NK-92 (cell line): ENCODE measurements around the gene GNPTAB.

Experiments
- DNase-seq: peaks from one replicate; lab custom pipeline; 2025; ENCODE audit not compliant: unreplicated experiment; lab: John Stamatoyannopoulos, UW

Gene GNPTAB

DNA sequence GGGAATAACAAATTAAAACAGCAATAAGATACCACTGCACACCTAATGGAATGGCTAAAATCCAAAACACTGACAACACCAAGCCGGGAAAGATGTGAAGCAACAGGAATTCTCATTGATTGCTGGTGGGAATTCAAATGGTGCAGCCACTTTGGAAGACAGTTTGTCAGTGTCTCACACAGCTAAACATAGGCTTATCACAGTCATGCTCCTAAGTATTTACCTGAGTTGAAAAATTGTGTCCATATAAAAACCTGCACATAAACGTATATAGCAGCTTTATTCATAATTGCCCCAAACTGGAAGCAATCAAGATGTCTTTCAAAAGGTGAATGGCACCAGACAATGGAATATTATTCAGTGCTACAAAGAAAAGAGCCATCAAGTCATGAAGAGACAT is 21.6 kb downstream of the GNPTAB start:
- DNase-seq: no peak

DNA sequence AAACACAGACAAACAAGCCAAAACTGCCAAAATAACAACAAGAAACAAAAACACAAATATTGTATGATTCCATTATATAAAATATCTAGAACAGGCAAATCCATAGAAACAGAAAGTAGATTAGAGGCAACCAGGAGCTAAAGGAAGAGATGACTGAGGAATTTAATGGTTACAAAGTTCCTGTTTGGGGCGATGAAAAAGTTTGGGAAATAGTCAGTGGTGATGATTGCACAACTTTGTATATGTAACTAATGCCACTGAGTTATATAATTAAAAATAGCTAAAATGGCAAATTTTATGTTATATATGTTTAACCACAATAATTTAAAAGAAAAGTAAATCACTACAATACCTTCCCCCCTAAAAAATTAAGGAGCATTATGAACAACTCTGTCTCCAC is 24.5 kb downstream of the GNPTAB start:
- DNase-seq: no peak

DNA sequence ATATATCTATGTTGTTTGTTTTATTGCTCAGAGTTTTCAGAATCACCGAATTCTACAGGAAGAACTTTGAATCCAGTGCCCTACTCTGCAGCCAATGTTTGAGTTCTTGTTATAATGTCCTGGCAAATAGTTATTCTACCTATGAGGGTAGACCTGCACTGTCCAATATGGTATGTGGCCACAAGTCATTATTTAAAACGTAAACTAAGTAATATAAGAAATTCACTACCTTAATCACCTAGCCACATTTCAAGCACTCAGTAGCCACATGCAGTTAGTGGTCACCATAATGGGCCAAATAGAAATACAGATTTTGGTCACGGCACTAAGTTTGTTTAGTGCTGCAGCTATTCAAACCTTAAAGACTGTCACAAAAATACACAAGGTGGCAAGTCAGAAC is 26.4 kb downstream of the GNPTAB start:
- DNase-seq: no peak

DNA sequence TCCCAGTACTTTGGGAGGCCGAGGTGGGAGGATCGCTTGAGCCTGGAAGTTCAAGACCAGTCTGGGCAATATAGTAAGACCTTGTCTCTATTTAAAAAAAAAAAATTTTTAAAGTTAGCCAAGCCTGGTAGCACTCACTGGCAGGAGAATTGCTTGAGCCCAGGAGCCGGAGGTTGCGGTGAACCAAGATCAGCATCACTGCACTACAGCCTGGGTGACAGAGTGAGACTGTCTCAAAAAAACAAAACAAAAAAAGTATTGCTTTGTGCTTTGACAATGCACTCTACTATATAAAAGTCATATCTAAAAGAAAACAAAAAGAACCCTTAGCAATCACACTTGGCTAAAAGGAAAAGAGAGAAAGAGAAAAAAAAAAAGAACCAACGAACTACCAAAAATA is 26.8 kb downstream of the GNPTAB start:
- no peak for DNase-seq

DNA sequence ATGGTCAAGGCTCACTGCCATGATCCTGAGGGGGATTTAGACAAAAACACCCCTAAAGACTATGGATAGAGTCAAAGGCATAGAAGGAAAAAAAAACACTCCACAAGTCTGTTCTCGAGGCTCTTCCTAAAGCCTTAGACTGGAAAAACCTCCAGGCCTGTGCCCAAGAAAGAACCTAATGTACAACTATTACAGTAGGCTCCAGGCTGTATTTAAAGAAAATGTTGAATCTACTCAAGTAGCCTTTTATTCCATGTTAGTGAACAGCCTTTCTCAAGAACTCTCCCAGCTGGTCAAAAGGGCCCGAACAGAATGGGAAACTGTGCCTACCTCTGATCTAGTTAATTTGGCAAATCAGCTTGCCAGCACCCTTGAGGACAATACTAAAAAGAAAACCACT is 28.3 kb downstream of the GNPTAB start:
- no peak for DNase-seq

DNA sequence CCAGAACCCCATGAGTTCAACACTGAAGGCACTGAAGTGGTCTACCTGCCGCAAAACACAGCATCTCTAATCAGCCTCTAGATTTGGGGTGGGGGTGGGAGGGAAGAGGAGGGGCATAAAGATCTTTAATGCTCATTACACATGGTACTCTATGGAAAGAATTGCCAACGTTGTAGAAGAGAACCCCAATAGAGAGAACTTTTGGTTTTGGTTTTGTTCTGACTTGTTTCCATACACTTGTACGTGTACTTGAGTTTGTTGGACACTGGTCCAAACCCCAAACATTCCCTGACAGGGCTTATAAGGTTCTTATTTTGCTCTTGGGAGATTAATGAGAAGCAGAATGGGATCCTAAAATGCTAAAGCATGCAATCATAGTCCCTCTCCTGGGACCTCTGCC is 31.0 kb downstream of the GNPTAB start:
- DNase-seq: no peak

DNA sequence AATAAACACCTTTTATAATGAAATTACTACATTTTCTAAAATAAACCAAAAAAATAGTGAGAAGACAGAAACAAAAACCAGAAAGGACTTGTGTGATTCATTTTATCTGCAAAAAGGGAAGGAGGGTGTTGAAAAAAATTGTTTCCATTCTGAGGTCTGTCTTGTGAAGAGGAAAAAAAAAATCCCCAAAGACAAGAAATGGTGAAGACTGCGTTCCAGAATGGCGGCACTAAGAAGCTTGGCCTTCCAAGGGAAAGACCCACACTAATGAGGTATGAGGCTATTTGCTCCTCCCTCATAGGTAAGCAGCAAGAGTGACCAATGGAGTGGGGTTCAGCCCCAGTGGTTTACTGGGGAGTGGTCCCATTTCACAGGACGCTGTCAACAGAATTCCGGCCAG is 35.0 kb downstream of the GNPTAB start:
- DNase-seq: no peak

DNA sequence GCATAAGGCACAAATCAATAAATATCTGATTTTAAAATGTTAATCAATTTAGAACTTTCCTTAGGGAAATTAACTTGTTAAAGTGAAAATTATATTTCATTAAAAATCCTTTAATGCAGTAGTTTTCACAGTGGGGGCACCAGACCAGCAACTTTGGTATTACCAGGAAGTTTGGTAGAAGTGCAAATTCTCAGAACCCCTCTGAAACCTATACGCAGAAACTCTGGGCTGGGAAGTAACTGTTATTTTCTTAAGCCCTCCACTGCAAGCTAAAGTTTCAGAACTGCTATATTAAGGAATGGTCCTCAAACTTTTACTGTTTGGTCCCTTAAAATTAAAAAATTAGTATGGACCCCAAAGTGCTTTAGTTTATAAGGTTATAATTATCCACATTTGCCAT is 35.7 kb downstream of the GNPTAB start:
- no peak for DNase-seq

DNA sequence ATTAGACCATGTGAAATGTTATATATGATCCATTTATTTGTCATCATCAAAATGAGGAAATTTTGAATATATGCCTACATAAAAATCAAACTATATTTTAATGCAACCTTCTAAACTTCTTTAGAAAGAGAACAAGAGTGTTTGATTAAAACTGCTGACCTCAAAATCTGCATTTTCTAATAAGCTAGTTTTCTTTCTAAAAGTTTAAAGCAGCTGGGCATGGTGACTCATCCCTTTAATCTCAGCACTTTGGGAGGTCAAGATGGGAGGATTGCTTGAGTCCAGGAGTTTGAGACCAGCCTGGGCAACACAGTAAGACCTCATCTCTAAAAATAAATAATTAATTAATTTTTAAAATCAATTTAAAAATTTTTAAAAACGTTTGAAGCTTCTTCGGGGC is 36.2 kb downstream of the GNPTAB start:
- DNase-seq: no peak

DNA sequence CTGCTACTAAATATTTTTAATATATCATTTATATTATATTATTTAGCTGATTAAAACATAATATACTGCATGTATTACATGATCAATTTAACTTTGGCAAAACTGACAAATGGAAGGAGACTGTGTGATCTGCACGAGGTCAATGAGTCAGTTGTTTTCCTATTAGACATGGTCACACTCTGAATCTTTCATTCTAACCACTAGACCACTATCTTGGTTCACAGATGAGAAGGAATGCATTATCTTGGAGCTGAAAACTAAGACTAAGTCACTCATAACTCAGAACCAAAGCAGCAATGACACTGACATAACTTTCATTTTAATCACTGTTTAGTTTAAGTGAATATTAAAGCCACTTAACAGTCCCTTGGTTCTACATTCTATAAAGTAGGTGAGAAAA is 37.4 kb downstream of the GNPTAB start:
- DNase-seq: no peak

DNA sequence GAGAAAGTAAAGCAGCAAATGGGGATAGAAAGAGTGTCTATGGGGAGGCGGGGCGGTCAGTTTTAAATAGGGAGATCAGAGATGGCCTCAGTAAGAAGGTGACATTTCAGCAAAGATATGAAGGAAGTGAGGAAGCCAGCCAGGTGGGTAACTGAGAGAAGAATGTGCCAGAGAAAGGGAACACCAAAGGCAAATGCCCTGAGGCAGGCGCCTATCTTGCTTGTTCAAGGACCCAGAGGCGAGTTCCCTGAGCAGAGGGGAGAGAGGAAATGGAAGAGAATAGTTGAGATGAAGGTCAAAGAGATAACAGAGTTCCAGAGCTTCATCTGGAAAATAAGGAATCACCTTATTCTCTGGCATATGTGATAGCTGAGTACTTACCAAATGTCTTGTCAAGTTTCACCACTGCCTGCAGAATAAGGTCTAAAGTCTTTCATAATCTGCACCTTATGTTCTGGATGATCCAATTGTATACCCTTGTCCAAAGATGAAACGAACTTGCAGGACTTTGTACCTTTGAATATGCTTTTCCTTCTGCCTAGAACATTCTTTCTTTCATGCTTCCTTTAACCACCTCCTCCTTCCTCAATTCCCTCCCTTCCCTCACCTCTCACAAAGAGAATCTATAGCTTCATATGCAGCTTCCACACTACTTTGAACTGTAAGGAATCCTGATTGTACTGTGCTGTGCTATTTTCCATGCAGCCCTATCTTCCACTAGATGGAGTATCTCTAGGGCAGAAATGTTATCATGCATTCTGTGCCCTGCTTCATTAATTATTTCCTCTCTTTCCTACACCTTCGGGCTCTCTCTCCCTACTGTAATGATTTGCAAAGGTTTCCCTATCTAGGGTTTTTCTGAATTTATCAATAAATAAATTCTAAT is 38.5 kb downstream of the GNPTAB start:
- no peak for DNase-seq

DNA sequence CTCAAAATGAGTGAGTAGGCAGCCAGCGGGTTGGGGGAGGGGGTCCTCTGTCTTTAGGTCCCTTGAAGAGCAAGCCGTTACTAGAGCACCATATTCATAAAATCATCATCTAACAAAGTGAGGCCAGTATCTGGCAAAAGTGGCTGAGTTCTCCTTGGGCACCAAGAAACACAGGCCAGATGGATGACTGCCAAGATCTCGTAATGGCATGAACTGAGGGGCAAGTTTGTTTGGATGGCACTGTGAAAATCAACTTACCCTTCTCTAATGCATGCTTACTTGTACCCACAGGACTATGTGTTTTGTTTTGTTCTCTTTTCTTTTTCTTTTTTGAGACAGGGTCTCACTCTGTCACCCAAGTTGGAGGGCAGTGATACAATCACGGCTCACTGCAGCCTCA is 41.6 kb downstream of the GNPTAB start:
- no peak for DNase-seq

DNA sequence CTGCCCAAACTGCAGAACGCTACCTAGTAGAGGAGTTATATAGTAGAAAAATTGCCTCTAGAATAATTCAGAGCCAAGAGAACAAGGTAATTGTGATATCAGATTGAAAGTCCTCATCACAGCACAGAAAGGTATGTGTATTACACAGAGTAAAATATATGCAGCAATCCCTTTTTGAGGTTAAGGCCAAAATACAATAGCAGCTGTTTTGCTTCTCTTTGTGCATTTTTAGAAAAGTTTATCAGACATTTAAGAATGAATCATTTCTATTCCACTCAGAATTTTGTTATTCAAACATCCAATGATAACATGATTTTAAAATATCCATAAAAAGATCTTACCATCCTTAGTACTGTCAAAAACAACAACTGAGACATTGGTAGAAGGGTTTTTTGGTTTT is 45.1 kb downstream of the GNPTAB start:
- no peak for DNase-seq

DNA sequence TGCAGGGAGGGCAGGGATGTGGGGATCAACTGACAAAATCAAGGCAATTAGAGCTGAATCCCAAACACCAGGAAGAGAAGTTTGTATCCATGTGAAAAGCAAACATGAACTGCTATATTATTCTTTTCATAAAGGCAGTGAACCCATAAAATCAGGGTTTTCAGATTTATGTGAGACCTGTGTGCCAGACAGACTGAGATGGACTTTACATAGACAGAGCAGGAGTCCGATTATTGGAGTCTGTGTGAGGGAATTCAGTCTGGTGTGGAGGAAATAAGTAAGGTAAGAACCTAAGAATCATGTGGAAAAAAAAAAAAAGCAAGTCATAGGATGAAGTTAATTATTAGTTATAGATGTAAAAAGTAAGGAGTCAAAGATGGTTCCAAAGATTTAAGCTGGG is 46.4 kb downstream of the GNPTAB start:
- DNase-seq: no peak

DNA sequence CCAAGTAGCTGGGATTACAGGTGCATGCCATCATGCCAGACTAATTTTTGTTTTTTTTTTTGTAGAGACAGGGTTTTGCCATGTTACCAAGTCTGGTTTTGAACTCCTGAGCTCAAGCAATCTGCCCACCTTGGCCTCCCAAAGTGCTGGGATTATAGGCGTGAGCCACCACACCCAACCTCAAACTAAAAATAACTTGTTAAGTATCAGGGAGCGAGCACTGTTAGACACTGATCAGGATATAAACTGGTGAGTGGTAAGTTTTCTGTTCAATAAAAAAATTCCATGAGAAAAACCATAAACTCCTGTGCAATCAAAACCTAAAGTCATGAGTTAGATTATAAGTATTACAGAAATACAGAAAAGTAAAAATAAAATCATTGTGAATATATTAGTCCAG is 46.9 kb downstream of the GNPTAB start:
- no peak for DNase-seq

DNA sequence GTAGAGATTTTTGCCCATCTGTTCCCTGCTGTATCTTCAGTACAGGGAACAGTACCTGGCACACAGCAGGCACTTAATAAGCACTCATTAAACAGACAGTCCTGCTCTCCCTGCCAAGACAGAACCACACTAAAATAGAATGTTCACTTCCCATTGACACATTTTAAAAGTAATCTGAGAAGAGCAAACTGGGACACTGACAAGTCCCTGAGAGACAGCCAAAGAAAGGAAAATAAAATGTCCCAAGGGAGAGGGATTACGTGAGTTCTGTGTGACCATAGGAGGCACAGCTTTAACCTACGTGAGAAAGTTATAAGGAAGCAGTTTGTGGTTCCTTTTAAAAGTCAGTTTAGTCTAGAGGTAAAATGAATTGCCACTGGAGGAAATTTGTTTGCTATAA is 47.6 kb downstream of the GNPTAB start:
- DNase-seq: no peak

DNA sequence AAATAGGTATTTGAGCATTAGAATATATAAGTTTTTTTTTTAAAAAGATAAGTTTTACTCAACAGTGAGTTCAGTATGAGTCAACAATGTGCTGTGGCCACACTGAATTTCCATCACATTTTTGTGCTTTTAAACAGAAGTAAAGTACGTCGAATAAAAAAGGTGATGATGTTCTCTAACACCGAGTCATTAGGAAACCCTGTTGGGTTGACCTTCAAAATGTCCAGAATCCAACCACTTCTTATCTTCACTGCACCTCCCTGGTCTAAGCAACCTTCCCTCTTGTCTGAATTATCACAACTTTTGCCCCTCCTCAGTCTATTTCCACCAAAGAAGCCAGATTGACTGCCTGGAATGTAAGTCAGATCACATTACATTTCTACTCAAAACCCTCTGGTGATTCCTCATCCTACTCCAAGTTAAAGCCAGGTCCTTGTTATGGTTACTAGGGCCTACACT is 48.5 kb downstream of the GNPTAB start:
- no peak for DNase-seq

DNA sequence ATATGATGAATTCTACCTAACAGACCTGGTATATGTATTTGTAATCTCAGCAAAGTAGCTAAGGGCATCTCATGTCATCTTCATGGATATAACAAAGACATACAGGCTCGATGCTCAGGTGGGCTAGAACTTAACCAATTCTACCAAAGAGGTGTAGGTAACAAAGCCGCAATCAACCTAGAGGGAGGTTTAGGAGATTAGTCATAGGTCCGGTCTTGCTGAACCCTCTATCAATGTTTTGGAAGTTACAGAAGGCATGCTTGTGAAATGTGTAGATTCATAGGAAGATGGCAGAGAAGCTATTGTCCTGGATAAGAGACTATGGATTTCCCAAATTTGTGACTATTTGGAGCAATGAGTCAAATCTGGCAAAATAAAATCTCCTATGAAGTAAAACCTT is 48.9 kb downstream of the GNPTAB start:
- DNase-seq: no peak

DNA sequence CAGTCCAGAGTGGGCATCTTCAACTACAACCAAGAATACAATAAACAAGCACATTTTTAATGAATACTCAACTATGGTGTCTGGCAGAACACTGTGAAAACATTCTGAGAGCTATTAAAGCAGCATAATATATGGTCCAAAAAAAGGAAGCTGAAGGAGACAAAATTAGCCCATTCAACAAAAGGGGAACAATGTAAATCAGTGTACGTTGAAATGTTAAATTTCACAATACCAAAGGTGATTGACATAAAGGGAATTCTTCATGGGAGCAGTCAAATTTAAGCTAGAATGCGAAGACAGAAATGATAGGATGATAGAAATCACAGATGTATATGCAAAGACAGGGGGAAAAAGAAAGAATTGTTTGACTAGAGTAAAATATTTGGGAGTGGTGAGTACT is 50.2 kb downstream of the GNPTAB start:
- no peak for DNase-seq

DNA sequence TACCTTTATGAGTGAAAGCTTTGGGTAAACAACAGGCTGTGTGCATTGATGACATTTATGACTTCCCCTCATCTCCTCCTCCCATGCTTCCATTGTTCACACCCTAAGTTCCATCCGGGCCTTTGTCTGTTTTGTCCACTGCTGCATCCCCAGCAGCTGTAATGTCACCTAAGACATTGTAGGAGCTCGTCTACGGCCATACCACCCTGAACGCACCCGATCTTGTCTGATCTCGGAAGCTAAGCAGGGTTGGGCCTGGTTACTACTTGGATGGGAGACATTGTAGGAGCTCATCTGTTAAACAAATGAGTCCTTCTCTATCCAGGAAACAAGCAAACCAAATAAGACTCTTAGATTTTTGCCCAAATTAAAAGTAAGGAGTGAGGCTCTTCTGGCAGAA is 51.1 kb downstream of the GNPTAB start:
- DNase-seq: no peak

DNA sequence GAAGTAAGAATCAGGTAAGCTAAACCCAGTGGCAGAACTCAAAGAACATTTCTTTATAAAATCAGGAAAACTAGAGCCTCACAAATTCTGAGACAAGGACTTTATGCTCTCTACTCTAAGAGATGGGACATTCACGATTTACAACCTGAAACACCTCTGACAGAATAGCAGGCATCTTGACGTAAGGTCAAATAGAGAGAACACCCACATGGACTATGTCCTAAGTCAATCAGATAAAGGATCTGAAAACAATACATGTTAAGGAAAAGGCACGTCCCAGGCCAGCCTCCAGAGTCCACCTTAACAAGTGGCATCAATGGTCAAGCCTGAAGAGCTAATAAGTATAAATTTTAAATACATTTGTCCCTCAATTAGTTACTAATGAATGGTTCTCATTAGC is 51.6 kb downstream of the GNPTAB start:
- no peak for DNase-seq

DNA sequence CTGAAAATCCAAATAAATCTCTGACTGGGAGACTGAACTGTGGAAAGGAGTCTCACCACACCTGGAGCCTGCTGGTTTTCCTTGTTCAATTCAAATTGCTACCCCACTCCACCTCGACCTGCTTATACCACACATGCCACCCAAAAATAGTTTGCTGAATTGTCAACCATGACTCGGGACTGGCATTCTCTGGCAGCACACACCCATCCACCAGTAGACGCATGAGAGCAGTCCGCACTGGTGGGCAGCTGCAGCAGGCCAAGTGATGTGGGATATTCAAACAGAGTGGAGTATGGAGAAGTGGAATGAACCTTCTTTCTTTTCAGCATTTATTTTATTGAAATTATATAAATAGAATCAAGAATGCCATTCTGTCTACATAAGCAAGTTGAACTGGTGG is 52.8 kb downstream of the GNPTAB start:
- DNase-seq: no peak

DNA sequence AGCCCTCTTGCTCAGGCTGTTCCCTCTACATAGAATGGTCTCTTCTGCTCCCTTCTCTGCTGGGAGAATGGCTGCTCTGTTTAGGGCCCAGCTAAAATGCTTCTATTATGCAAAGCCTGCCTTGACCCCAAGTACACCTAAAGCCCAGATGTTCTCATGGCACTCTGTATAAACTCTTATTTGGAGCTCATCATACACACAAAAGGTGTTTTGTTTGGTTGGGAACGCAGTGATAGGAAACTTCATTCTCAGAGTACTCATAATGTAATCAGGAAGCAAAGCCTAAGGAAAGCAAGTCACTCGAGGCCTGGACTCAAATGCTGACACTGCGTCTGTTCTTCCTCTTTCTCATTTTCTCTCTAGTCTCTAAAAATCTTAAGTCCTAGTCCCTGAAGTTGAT is 53.3 kb downstream of the GNPTAB start:
- DNase-seq: no peak
